Central memory CD4-positive, alpha-beta T cell (primary cell): Measurements from ENCODE around the gene TBX15.
"Not testable (repeated sequence)": the region's sequence is repeated elsewhere in the genome, so short reads cannot be mapped to it uniquely, and the experiment has no call there.

Experiments
- DNase-seq: peaks from one replicate; pipeline ENCODE4 v3.0.0; 2022

Gene TBX15

DNA sequence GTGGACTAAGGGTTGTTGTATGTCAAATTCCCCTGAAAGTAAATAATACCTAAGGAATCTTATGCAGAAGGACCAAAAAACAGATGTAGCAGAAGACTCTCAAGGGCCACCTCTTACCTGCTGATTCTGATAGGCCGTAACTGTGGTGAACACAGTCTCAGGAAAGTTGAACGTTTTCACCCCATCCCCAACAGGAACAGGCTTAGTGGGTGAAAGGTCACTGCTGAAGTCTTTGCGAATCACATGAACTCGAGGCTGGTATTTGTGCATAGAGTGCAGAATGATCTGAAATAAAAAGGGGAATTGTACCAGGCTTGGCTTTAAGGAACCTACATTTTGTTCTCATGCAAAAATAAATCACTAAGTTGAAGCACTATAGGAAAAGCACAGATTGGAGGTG is 64.8 kb downstream of the TBX15 start:
- no peak for DNase-seq

DNA sequence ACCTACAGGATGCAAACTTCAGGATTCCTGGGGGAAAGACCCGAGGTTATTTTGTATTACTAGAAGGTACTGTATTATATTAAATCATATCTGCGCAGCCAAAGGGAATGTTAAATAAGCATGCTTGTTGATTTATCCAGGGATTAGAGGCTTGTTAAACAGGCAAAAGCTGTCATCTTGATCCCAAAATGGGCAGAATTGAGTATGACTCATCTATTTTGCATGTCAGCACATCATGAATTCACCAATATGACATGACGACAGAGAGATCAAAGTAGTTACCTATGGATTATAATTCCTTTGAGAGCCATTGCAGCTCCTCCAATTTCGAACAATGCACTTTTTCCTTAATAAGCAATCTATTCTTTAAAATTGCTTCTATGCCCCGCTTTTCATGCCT is 66.1 kb downstream of the TBX15 start:
- DNase-seq, result no peak

DNA sequence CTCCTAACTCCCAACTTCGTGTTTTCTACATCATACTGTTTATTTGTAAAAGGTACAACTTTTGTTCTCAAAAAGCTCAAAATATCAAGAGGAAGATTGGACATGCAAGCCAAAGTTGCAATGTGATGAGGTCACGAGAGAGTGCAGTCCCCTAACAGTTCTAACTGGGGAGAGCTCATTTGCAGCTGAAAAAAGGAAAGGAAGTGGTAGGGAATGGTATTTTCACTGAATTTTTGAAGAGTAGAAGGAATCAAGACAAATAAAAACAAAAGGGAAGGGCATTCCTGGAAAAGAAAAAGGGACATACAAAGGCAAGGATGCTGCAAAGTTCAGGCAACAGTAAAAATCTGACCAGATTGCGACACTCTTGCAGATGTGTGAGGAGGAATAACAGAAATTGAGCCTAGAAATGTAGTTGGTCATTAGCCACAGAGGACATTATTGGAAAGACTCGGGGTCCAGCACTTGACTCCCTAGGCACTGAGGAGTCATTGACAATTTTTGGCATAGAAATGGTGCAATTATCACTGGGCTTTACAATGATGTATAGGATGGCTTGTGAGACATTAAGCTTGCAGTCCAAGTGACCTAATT is 67.9 kb downstream of the TBX15 start:
- DNase-seq, result no peak

DNA sequence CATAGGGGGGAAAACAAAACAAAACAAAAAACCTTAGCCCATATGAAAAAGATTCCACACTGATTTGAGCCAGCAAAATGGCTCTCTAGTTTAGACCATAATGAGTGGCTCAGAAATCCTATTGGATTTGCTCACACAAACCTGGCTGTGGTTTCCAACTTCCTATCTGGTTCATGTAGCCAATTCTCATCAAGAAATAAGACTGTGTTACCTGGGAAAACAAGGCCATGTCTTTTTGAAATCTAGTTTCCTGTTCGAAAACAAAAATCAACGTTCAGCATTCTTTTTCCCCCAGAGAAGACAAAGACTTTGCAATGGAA is 69.2 kb downstream of the TBX15 start:
- DNase-seq, result no peak

DNA sequence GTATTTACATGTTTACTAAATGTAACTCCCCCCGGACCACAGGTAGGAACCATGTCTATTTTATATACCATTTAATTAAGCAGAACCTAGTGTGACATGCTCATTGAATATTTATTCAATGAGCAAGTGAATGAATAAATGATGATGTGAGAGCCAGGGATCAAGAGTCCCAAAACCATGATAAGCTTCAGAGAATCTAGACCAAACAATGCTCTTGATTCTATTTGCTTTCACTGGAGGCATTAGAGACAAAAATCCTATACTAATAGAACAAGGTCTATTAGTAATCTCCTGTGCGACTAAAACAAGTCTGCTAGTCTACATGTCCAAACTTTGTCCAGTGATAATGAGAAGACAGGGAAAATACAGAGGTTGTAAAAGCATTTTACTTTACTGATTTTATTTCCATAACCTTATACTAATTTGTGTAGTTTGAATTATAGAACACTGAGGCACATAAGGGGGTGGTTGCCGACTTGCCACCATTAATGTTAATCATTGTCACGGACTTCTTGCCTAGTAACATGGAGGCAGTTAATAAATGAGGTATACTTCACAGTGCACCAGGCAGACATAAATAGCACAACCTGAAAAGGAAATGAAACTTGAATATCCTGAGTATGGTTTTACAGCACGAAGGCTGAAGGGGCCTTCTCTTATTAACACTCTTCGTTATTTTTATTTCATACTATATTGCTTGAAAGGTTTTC is 69.8 kb downstream of the TBX15 start:
- DNase-seq, result no peak

DNA sequence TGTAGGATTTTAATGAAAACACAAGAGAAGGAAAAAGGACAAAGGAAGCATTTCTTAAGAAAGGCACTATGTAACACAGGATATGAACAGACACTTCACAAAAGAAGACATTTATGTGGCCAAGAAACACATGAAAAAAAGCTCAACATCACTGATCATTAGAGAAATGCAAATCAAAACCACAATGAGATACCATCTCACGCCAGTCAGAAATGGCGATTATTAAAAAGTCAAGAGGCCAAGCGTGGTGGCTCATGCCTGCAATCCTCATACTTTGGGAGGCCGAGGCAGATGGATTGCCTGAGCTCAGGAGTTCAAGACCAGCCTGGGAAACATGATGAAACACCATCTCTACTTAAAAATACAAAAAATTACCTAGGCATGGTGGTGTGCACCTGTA is 71.8 kb downstream of the TBX15 start:
- DNase-seq, result not testable (repeated sequence)

DNA sequence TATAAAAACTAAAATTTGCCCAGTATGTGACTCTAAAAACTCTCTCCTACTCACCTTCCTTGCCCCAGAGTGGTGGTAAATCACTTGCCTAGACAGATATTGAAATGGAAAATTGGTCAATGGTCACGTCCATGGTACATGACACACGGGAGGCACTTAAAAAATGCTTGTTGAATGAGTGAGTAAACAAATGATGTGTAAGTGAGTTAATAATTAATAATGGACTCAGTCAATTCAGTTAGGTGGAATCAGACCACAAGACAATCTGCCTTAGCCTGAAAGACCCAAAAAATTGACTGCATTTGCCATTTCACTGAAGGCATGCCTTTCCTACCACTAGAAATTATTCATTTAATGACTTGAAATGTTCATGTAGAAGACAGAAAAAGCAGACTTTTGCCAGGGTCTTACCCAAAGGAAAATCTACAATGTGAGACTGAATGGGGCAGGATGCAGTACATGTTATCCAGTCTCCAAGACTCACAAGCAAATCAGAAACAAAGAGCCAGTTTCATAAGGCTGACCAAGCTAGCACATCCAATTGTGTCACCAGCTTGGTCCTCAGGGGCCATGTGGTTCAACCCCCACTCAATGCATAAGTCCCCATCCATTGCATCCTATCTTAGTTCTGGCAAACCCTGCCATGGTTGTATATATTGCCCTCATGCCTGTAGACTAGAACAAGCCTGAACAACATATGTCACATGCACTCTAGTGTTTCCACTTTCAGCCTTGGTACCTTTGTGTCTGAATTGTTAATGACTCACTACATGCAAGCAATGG is 73.6 kb downstream of the TBX15 start:
- DNase-seq, result no peak

DNA sequence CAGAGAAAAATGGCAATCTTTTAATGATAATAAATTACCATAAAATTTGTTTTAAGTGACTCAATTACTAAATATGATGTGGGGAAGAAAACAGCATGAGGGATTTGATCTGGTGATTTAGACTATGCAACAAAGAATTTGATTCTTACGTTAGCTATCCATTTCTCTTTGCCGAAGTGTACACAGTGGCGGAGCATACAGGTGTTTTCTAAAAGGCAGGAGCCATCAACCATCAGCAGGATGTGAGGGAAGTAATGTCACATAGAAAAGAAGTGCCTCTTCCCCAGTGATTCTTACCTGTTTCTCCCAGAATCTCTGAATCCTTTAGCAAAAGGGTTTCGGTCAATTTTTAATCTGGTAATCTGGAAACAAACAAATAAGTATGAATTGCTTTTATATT is 74.3 kb downstream of the TBX15 start:
- DNase-seq, result no peak

DNA sequence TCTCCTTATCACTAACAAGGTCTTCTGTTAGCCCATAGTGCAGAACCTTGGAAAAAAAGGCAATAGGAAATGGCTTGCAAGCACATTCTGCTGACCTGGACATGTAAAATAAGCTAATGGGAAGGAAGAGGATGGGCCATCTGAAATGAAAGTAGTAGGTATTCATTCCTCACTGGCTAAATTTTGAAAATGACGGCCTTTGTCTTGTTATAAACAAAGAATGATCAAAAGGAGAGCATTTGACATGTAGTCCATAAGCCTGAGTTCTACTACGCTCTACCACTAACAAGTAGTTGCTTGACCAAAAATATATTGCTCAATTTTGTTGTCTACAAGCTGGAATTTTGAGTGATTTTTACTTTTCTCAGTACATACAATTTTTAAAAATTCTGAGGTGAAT is 75.6 kb downstream of the TBX15 start:
- DNase-seq, result no peak

DNA sequence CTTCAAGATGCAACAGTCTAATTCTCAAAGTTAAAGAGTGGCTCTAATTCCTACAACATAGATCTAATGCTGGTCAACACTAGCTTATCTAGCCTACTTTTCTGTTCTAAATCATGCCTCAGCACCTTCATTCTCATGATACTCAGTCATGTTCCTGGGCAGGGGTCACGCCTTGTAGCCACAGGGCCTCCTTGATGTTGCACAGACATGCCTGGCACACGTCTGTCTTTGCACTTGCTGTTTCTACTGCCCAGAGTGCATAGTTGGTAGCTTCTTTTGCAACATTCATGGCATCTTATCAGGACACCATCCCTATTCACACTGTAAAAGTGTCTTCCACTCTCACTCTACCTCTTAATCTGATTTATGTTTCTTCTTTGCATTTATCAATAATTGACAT is 76.6 kb downstream of the TBX15 start:
- no peak for DNase-seq

DNA sequence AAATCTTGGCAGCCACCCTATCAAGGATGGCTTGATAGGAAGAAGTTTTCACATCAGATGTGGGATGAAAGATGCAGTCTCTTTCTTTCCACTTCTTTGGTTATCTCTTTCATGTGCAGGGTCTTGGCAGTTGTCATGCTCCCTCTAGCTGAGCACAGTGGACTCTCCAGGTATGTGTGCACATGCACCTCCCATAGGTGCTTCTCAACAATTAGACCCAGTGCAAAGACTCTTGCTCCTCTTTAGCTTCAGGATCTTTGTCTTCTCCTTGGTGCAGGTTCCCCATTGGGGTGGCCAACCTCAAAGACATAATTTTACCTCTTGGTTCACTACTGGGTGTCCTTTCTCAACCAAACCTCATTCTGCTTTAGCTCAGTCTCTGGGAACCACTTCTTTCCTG is 80.7 kb downstream of the TBX15 start:
- no peak for DNase-seq

DNA sequence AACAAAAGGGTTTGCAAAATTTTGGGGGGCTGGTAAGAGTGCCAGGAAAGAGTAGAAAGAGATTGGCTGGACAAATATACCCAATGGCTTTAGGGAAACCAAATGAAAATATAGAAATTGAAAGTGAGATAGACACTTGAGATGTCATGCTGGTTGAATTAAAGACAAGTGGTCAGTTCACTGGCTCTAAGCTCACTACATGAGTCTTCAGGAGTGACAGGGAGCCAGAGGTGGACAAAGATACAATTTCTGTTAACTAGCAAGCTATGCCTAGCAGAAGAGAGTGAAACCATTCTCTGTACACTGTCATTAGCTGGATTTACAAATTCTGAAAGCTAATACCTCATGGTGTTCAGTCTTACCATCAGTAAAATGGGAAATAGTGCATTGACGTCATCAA is 82.5 kb downstream of the TBX15 start:
- no peak for DNase-seq

DNA sequence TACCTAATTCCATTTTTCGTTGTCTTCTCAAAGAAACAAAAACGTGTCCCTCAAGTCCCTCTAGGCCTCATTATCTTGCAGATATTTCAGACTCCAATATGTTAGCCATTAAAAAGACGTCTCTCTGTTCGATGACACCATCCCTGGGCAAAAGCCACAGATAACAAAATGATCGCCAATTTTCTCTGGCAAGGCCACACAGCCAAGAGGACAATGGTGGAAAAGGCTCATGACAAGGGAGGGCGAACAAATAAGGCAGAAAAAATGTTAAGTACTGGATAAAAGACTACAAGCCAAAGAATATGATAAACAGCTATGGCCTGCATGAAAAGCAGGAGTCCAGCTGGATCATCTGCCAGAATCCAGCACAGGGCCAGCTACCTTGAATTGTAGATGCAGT is 82.9 kb downstream of the TBX15 start:
- no peak for DNase-seq

DNA sequence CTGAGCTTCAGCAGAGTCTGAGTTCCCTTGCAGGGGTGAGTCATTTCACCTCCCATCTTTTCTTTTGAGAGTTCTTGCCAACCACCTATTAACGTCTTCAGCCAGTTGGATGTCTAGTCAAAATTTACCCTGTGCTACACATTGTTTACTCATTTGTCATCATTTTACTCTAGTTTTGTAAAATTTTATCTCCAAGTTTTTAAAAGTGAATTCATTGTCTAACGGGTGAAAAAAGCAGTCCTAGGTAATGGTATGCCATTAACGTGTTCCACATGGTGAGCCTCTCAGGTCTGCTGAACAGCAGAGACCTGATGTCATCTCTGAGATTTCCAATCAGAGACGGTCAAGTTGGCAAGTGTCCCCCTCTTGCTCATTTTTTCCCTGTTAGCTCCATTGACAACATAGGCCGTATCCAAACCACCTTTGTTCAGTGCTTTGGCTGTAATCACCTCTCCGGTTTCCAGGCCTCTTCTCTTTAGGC is 85.4 kb downstream of the TBX15 start:
- DNase-seq, result no peak

DNA sequence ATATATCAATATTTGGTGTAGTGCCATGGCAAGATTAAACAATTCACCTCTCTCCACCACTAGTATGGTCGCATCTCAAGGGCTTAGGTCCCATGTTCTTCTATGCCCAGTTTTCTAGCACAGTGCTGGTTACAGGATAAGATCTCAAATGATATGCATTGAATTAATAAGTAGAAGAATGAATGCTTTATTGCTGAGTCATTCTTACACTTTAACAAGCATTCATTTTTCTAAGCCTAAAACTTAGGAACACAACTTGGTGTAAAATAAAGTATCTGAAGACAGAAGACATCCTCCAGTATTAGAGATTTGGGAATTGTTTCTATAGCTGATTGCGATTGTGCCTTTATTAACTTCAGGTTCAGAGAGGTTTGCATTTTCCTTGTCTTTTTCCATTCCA is 85.8 kb downstream of the TBX15 start:
- no peak for DNase-seq

DNA sequence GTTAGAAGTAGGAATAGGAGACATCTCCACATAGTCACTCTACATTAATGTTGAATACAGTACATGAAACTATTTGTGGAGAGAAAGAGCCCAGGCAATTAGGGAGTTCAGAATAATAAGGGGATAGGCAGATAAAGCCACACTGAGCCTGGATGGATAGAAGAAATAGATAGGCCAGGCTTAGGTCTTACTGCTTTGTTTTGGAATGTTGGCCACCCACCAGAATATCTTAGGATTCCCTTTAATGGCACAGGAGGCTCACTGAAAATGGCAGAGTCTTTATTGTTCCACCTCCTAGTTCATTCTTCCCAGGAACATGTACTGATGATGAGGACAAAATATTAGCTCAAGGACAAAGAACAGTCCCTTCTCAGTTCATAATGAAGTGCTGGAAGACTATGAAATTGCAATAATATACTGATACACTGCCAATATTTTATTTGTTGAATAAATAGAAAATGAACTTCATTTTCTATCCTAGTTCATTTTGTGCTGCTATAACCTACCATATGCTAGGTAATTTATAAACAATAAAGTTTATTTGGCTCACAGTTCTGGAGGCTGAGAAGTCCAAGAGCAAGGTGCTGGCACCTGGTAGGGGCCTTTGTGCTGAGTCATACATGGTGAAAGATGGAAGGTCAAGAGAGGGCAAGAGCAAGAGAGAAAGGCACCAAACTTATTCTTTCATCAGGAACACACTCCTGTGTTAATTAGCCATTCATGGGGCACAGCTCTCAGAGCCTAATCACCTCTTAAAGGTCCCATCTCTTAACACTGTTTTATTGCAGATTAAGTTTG is 87.3 kb downstream of the TBX15 start:
- no peak for DNase-seq

DNA sequence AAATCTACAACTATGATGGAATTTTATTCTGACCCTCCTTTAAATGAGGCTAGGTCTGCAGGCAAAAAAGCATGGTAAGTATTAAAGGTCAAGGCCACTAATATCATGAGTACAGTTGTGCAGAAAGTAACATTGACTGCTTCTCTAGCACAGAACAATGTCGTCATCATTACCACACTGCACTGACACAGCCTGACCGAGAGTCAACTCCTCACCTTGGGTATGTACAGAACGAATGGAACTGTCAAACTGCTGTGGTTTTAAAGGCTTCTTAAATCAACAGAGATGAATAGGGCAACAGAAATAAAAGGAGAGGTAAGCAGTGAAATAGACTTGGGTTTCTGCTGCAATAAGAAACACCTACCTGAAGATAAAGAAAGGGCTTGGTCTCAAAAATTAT is 88.8 kb downstream of the TBX15 start:
- DNase-seq, result no peak

DNA sequence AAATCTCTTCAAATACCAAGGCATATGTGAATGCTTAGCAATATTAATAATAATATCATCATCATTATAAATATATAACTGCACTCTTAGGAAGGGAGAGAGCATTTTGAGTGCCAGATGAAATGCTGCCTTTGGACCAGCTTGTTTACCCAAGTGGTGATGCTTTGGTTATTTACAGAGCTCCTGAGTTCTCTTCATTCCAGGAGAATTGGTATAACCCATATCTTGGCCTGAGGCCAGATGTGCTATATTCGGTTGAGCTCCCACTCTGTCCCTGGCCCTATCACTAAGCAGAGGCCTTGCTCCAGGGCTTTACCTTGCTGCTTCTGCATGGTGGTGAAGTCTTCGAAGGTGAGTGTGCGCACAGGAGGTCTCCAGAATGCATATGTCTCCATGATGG is 89.4 kb downstream of the TBX15 start:
- DNase-seq, result no peak

DNA sequence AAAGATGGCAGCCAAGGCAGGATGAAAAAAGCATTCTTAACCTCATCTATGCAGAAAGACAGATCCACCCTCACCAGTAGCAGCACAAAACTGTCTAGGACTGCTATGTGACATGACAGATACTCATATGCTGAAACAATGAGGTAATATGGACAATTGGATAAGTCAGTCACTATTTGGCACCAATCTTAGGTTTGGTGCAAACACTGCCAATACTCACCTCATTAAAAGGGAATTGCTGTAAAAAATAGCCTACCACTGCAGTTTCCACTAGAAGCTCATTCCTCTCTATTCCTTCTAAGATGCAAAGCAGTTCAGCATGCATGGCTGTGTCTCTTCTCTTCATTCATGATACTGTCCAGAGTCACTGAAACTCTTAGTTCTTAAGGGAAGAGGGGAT is 91.7 kb downstream of the TBX15 start:
- DNase-seq, result no peak

DNA sequence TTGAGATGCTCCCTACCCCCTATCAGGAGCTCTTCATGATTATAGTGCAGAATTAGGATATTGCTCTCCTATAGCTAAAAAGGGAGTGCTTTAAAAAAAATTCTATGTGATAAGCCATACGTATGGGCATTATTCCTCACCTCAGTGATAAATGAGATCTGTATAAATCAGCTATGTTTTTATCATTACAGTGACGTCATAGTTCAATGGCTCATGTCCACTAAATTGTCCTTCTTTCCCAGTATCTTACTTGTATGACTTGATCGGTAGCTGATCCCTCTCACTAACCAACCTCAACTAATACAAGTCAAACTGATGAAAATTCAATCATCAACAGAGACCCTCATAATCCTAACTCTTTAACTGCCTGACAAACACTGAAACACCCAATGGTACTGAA is 93.3 kb downstream of the TBX15 start:
- no peak for DNase-seq

DNA sequence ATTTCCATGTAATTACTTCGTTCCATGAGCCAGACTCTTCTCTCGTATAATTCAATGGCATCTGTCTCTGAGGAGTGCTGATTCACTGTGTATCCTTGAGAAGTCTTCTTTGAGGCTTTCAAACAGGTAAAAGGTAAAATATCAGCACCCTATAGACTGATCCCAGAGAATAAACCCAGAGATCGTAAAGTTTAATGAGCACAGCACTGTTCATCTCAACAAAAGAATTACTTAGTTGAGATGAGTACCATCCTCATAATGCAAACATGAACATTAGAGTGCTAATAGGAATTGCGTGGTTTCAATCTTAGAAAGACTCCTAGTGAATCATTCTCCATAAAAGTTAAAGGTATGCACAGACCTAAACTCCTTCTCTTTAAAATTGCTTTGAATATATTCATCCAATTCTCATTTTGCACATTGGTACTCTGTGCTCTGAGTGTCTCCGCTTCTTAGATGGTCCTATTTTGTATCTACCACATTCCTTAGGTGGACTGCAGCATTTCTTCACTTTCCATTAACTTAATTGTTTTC is 97.2 kb downstream of the TBX15 start:
- DNase-seq, result no peak

DNA sequence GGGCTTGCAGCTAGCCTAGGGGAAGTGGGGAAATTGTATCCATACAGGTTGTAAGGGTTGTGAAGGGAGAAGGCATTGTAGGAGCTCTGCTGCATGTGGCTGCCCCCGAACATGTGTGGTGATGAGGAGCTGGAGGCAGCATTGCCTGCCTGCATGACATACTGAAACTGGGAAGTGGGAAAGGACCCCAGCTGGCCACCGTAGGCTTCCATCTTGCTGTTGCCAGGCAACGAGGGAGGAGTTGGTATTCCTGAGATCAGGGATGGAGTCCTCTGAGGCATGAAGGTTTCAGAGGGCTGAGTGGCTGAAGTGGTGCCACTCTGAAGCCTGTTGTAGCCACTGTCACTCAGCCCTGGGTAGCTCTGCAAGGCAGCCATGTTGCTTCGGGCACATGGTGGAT is 103.2 kb downstream of the TBX15 start:
- no peak for DNase-seq

DNA sequence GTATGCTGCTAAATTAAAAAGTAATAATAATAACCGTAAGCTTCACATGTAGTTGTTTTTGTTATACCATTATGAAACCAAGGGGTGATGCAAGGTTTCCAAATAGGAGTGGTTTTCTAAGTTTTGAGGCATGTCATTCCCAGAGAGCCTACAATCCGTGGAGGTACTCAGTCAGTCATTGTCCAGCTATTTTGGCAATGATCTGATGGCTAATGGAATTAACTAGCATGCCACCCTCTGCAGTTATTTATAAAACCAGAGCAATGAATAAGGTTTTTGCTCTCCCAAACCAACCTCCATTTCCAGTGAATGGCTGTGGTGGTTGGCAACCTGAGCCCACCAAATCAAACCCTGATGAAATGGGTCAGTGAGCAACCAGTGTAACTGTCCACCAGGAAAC is 106.4 kb downstream of the TBX15 start:
- no peak for DNase-seq
